H1 (cell line): ENCODE results near the gene HAGH. TPM values are rescaled to one million over a fixed set of nuclear protein-coding genes. Genes with fewer than 3 reads are reported as not detected.
A peak's percentile ranks its signal among the peaks of the same experiment; 100 is the strongest.

Experiments
- CBX8 ChIP-seq: fragments of 300-800, 300-1000 bp; sonication (generic); IDR thresholded peaks from 2 replicates; pipeline ENCODE4 v1.7.1; 2016; ENCODE audit warnings: low read depth, low read length, borderline replicate concordance
- CHD1 ChIP-seq: IDR thresholded peaks from 2 replicates; pipeline ENCODE4 v1.6.1; 2012; ENCODE audit warnings: low read depth, low read length, improper control_type of control experiment
- CHD2 ChIP-seq: IDR thresholded peaks from 2 replicates; pipeline ENCODE4 v1.6.1; 2012; ENCODE audit warnings: low read length, improper control_type of control experiment
- CREB1 ChIP-seq: IDR thresholded peaks from 2 replicates; pipeline ENCODE4 v1.6.1; 2012; ENCODE audit warnings: inconsistent platforms
- EGR1 ChIP-seq: IDR thresholded peaks from 2 replicates; pipeline ENCODE4 v1.6.1; 2011; ENCODE audit warnings: low read depth, low read length, borderline replicate concordance
- FOSL1 ChIP-seq: IDR thresholded peaks from 2 replicates; pipeline ENCODE4 v1.6.1; 2011; ENCODE audit warnings: mild to moderate bottlenecking, low read depth, low read length, moderate library complexity; ENCODE audit not compliant: insufficient read depth
- HDAC6 ChIP-seq: IDR thresholded peaks from one replicate; pipeline ENCODE4 v1.7.1; 2012; ENCODE audit warnings: low read depth, mild to moderate bottlenecking, inconsistent platforms, low read length, moderate library complexity
- JUN ChIP-seq: IDR thresholded peaks from 2 replicates; pipeline ENCODE4 v1.6.1; 2011; ENCODE audit warnings: low read depth, mild to moderate bottlenecking, improper control_type of control experiment, low read length
- KDM5A ChIP-seq: fragments of 200-600 bp; IDR thresholded peaks from 2 replicates; pipeline ENCODE4 v1.7.1; 2012; ENCODE audit warnings: mild to moderate bottlenecking, low read length, inconsistent platforms, mixed read lengths
- NANOG ChIP-seq: IDR thresholded peaks from 2 replicates; pipeline ENCODE4 v1.6.1; 2011; ENCODE audit warnings: low read length, low read depth, mild to moderate bottlenecking, inconsistent platforms; ENCODE audit not compliant: insufficient read depth, poor library complexity, severe bottlenecking
- PHF8 ChIP-seq: fragments of 200-600 bp; sonication (generic); conservative IDR thresholded peaks from 2 replicates; pipeline ENCODE4 v1.7.1; 2012; ENCODE audit warnings: low read depth, mild to moderate bottlenecking, inconsistent platforms, low read length, moderate library complexity
- RAD21 ChIP-seq, 2 experiments: IDR thresholded peaks in 1 of 2; conservative IDR thresholded peaks in 1 of 2; 2 replicates each; pipeline ENCODE4 v1.6.1; 2011; ENCODE audit warnings: low read depth in 2 of 2, low read length in 2 of 2, improper control_type of control experiment in 1 of 2, inconsistent platforms in 1 of 2, mild to moderate bottlenecking in 1 of 2, moderate library complexity in 1 of 2
- RFX5 ChIP-seq: IDR thresholded peaks from 2 replicates; pipeline ENCODE4 v1.6.1; 2011; ENCODE audit warnings: low read depth, low read length, improper control_type of control experiment, borderline replicate concordance
- SIN3A ChIP-seq, 2 experiments: IDR thresholded peaks in 1 of 2; conservative IDR thresholded peaks in 1 of 2; 2 replicates each; pipeline ENCODE4 v1.6.1; 2011 to 2012; ENCODE audit warnings: low read length in 2 of 2, improper control_type of control experiment in 1 of 2, low read depth in 1 of 2, mild to moderate bottlenecking in 1 of 2
- SP2 ChIP-seq: IDR thresholded peaks from 2 replicates; pipeline ENCODE4 v1.6.1; 2012; ENCODE audit warnings: mild to moderate bottlenecking, low read length, inconsistent platforms
- SUZ12 ChIP-seq: fragments of 200-600 bp; sonication (generic); IDR thresholded peaks from 2 replicates; pipeline ENCODE4 v1.6.1; 2012; ENCODE audit warnings: mild to moderate bottlenecking, inconsistent platforms, low read length, moderate library complexity, mixed read lengths
- TBP ChIP-seq: IDR thresholded peaks from 2 replicates; pipeline ENCODE4 v1.6.1; 2011; ENCODE audit warnings: low read depth, low read length, improper control_type of control experiment
- TEAD4 ChIP-seq: IDR thresholded peaks from 2 replicates; pipeline ENCODE4 v1.6.1; 2012; ENCODE audit warnings: low read depth, low read length, inconsistent platforms, mixed read lengths
- polyA plus RNA-seq, 7 experiments: library from polyadenylated mRNA; depleted of rRNA in 3 of 7; stranded (reverse) in 5 of 7; unstranded in 2 of 7; fragments of >200 nt in 5 of 7; fragments of 200-250 nt in 2 of 7; gene quantifications; 1 replicate in 5 of 7; 2 replicates in 1 of 7; 4 replicates in 1 of 7; pipeline versions ENCODE4 v1.2.1 to v1.2.3, GENCODE V29; 2011 to 2013; ENCODE audit warnings: missing spikeins in 2 of 7, mixed read lengths in 2 of 7
- total RNA-seq: library from RNA; stranded (reverse); fragmentation: NEBNext Ultra II Directional; extraction: Animal tissue kit (Norgen Biotek cat#: 25700); gene quantifications from 2 replicates; pipeline ENCODE4 v1.2.1, GENCODE V29; 2021
- TF ChIP-seq, protein P1 (sequence below), 3 experiments: IDR thresholded peaks; 1 replicate in 2 of 3; 2 replicates in 1 of 3; pipeline versions ENCODE4 v1.5.1 to v1.6.1; 2011; ENCODE audit warnings: low read length in 3 of 3, mild to moderate bottlenecking in 3 of 3, inconsistent platforms in 2 of 3, low read depth in 1 of 3, moderate library complexity in 1 of 3; ENCODE audit not compliant: insufficient read depth in 1 of 3; ENCODE audit errors: control extremely low read depth in 1 of 3
- TF ChIP-seq, protein P2 (sequence below): IDR thresholded peaks from 2 replicates; pipeline ENCODE4 v1.6.1; 2012; ENCODE audit warnings: low read length, inconsistent platforms

Gene HAGH
- total and polyA plus RNA-seq, 2 of the 8 experiments (the other 6 are each of a cell fraction or from before 2014, with no cell fraction given) = 28.7 to 40.6 TPM

DNA sequence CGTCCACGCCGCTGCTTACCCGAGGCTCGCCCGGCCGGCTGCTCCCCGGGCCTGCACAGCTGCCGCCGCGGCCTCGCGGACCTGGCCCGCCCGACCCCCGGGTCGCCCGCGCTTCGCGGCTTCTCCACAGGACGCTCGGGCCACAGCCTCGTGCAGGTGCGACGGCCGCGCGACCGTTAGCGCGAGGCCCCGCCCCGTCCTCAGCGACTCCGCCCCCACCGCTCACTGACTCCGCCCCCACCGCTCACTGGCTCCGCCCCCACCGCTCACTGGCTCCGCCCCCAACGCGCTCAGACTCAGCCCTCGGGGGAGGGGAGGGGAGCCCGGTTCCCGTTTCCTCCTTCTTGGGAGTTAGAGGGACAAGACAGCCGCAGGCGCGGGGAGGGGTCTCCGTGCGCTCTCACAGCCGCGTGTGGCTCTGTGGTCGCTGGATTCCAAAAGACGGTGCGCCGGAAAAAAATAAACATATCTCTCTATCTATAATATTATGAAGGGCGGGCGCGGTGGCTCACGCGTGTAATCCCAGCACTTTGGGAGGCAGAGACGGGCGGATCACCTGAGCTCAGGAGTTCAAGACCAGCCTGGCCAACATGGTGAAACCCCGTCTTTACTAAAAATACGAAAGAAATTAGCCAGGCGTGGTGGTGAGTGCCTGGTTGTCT, 45.5 kb upstream of the HAGH start, which contains the start of gene MEIOB (continued):
- TF ChIP-seq RAD21 (IDR thresholded peaks at IDR 0.05 in 1 of 2, conservative IDR thresholded peaks at IDR 0.05 in 1 of 2; ENCODE audit: low read depth in 2 of 2, low read length in 2 of 2) (no peak), TBP (no peak), SIN3A (conservative IDR thresholded peaks at IDR 0.05 in 1 of 2, IDR thresholded peaks at IDR 0.05 in 1 of 2; ENCODE audit: low read depth in 1 of 2, low read length in 2 of 2) (no peak; a peak in 1 of 4 replicates), NANOG (no peak), JUN (no peak), FOSL1 (no peak), RFX5 (no peak), SUZ12 (no peak), CHD2 (no peak), CBX8 (no peak), CREB1 (no peak), CHD1 (no peak), KDM5A (no peak), SP2 (no peak), EGR1 (peak; percentile 33; the same call in 1 of the 2 replicates), HDAC6 (no peak), TEAD4 (no peak), PHF8 (no peak)
- TF ChIP-seq, protein P1, sequence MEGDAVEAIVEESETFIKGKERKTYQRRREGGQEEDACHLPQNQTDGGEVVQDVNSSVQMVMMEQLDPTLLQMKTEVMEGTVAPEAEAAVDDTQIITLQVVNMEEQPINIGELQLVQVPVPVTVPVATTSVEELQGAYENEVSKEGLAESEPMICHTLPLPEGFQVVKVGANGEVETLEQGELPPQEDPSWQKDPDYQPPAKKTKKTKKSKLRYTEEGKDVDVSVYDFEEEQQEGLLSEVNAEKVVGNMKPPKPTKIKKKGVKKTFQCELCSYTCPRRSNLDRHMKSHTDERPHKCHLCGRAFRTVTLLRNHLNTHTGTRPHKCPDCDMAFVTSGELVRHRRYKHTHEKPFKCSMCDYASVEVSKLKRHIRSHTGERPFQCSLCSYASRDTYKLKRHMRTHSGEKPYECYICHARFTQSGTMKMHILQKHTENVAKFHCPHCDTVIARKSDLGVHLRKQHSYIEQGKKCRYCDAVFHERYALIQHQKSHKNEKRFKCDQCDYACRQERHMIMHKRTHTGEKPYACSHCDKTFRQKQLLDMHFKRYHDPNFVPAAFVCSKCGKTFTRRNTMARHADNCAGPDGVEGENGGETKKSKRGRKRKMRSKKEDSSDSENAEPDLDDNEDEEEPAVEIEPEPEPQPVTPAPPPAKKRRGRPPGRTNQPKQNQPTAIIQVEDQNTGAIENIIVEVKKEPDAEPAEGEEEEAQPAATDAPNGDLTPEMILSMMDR (IDR thresholded peaks at IDR 0.05; ENCODE audit: control extremely low read depth in 1 of 3, insufficient read depth in 1 of 3, low read depth in 1 of 3, low read length in 3 of 3) = no peak
- TF ChIP-seq, protein P2, sequence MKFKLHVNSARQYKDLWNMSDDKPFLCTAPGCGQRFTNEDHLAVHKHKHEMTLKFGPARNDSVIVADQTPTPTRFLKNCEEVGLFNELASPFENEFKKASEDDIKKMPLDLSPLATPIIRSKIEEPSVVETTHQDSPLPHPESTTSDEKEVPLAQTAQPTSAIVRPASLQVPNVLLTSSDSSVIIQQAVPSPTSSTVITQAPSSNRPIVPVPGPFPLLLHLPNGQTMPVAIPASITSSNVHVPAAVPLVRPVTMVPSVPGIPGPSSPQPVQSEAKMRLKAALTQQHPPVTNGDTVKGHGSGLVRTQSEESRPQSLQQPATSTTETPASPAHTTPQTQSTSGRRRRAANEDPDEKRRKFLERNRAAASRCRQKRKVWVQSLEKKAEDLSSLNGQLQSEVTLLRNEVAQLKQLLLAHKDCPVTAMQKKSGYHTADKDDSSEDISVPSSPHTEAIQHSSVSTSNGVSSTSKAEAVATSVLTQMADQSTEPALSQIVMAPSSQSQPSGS = no peak
